Epithelial cell of alveolus of lung (primary cell): Measurements from ENCODE around the gene RNASEH2B. TPM values are rescaled to one million over a fixed set of nuclear protein-coding genes. Genes with fewer than 3 reads are reported as not detected.

Experiments used
- total RNA-seq: library from RNA; depleted of rRNA; stranded (reverse); fragments of >200 nt; gene quantifications from 2 replicates; pipeline ENCODE4 v1.2.1, GENCODE V29; 2015

The RNASEH2B gene
- 38.1 and 38.4 TPM in 2 replicates for total RNA-seq

GRCh38 chr13:50909605-50910484 is at the start of gene RNASEH2B:
TSS of gene RNASEH2B (plus strand) at chr13:50909791. CDS start at chr13:50910077, 286 bp downstream.

Other genes with a start within 250 kb of the RNASEH2B start
- gene DLEU7, start 66.1 kb upstream of the RNASEH2B start, total RNA-seq = not detected in 2 replicates
- gene C13orf42, start 201.5 kb downstream of the RNASEH2B start, total RNA-seq = not detected in 2 replicates